ENCODE data around the gene RNF41. TPM values are rescaled to one million over a fixed set of nuclear protein-coding genes. Genes with fewer than 3 reads are reported as not detected.

RNF41 gene
- total RNA-seq, 1 donor = 131 TPM

DNA sequence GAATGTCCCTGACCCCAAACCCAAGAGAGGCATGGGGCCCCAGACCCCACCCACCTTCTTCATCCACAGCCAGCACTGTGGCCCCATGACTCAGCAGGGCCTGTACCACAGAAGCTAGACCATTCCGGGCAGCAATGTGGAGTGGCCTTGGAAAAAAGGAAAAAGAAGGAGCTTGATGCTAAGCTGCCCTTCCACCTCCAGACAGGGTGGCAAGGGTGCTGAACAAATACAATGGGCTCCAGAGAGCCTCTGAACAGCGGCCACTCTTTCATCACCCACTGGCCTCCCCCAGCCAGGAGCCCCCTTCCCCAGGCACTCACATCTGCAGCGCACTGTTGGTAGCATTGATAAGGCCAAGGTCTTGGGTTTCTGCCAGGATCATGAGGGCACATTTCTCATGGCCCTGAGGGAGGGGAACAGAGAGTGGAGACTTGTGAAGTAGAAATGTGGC lies 22.0 kb upstream of the RNF41 start:
- no peak for DNase-seq (ENCODE audit: low read depth)
- no peak overlapping the region for H3K4me3 ChIP-seq (ENCODE audit: low read depth, low read length)
- TF ChIP-seq, protein P1, sequence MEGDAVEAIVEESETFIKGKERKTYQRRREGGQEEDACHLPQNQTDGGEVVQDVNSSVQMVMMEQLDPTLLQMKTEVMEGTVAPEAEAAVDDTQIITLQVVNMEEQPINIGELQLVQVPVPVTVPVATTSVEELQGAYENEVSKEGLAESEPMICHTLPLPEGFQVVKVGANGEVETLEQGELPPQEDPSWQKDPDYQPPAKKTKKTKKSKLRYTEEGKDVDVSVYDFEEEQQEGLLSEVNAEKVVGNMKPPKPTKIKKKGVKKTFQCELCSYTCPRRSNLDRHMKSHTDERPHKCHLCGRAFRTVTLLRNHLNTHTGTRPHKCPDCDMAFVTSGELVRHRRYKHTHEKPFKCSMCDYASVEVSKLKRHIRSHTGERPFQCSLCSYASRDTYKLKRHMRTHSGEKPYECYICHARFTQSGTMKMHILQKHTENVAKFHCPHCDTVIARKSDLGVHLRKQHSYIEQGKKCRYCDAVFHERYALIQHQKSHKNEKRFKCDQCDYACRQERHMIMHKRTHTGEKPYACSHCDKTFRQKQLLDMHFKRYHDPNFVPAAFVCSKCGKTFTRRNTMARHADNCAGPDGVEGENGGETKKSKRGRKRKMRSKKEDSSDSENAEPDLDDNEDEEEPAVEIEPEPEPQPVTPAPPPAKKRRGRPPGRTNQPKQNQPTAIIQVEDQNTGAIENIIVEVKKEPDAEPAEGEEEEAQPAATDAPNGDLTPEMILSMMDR (IDR thresholded peaks at IDR 0.05; ENCODE audit: insufficient read depth, low read depth, low read length) = no peak

DNA sequence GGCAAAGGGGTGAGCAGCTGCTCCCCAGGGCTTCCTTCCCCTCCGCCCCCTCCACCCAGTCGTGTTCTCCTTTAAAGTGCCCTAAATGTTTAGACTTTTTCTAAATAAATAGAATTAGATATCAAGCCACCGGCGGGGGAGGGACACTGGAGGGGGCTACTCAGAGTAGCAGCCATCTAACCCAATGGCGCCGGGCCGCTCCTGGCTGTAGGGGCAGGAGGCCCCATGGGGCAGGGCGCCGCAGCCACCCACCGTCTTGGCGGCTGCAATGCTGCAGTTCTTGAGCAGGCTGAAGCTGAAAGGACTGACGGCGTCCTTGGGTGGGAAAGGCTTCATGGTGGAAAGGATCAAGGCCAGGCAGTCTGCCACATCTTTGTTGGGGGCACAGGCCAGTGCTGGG lies 21.3 kb upstream of the RNF41 start:
- TF ChIP-seq, protein P1 (IDR thresholded peaks at IDR 0.05; ENCODE audit: insufficient read depth, low read depth, low read length) = no peak
- no peak for DNase-seq (ENCODE audit: low read depth)
- no peak overlapping the region for H3K4me3 ChIP-seq (ENCODE audit: low read depth, low read length)

DNA sequence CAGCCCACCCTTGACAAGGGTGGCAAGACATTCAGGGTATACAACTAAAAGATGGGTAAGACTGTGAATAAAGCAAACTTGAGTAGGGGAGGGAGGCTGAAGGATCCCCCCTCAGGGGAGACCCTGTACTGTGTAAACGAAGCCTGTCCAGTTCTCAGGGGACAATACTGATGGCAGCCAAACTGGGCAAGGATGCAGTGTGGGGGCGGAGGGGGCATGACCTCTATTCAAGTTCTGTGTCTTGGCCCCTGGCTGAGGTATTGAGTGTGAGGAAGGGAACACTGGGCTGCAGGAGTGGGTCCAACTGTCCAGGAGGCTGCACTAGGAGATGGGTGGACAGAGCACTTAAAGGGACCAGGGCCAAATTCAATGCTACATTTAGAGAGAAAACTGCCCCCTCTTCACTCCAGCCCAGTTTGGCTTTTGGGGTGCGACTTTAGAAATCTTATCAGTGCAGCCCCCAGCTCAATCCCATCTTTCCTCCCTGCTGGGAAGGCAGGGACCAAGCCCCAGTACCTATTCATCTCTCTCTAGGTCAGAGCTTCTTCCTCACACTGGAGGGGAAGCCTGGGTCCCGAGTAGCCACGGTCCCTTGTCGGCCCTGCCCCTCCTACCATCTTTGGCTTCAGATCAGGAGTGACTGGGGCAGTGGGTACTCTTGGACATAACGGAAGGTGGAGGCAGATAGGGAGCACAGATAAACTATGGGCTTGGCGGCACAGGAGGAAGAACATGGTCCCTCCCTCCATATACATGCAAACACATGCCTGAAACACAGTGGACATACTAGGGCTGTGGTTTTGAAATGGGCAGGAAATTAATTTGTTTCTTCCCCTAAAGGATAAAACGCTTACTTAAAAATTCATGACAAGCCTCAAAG lies 19.9 kb upstream of the RNF41 start:
- TF ChIP-seq, protein P1 (IDR thresholded peaks at IDR 0.05; ENCODE audit: insufficient read depth, low read depth, low read length) = no peak
- DNase-seq (ENCODE audit: low read depth) = no peak
- H3K4me3 ChIP-seq (ENCODE audit: low read depth, low read length) = no peak overlapping the region

DNA sequence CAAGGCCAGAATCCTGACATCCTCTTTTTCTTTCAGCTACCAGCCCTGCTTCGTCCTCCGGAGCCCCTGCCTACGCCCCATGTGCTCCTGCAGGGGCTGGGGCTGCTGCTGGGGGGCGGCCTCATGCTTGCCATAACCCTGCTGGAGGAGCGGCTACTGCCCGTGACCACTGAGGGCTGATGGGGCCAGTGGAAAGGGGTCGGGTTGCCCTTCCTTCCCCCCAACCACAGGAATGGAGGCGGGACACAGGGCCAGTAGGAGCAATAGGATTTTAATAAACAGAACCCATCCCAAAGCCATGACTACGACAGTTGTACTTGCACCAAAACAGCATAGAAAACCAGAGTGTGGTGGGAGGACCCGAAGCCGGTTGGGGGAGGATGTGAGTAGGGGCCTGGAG lies 15.8 kb upstream of the RNF41 start:
- TF ChIP-seq, protein P1 (IDR thresholded peaks at IDR 0.05; ENCODE audit: insufficient read depth, low read depth, low read length) = no peak
- no peak for DNase-seq (ENCODE audit: low read depth)
- no peak overlapping the region for H3K4me3 ChIP-seq (ENCODE audit: low read depth, low read length)

DNA sequence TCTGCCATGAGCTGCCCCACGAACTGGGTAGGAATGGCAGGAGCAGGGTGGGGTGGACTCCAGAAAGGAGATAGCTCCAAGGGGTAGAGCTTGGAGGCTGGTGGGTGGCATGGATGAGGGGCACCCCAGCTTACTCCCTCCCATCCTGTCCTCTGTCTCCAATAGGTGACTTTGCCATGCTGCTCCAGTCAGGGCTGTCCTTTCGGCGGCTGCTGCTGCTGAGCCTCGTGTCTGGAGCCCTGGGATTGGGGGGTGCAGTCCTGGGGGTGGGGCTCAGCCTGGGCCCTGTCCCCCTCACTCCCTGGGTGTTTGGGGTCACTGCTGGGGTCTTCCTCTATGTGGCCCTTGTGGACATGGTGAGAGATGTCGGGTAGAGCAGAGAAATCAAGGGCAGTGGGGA lies 15.3 kb upstream of the RNF41 start:
- H3K4me3 ChIP-seq (ENCODE audit: low read depth, low read length) = no peak overlapping the region
- DNase-seq (ENCODE audit: low read depth) = no peak
- TF ChIP-seq, protein P1 (IDR thresholded peaks at IDR 0.05; ENCODE audit: insufficient read depth, low read depth, low read length) = no peak

DNA sequence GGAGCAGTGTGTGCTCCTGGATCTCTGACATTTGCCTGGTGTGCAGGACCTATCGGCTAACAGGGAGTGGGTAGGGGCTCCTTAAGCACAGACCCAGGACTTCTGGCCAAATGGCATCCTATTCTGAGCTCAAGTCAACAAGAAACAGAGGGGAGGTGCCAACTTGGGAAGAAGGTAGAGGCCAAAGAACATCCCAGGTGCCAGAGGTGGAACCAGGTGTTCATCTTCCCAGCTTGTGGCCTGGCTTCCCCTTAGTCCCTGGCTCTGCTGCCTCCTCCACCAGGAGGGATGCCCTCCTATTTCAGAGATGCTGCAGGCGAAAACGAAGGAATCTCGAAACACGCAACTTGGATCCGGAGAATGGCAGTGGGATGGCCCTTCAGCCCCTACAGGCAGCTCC lies 14.4 kb upstream of the RNF41 start:
- H3K4me3 ChIP-seq (ENCODE audit: low read depth, low read length) = no peak overlapping the region
- no peak for DNase-seq (ENCODE audit: low read depth)
- TF ChIP-seq, protein P1 (IDR thresholded peaks at IDR 0.05; ENCODE audit: insufficient read depth, low read depth, low read length) = no peak
